Ovary (tissue), 9 donors: Measurements from ENCODE around the gene LAT. TPM values are rescaled to one million over a fixed set of nuclear protein-coding genes. Genes with fewer than 3 reads are reported as not detected.
"Not testable (repeated sequence)": the region's sequence is repeated elsewhere in the genome, so short reads cannot be mapped to it uniquely, and the experiment has no call there.

ENCODE experiments used
- DNase-seq, 5 donors: peaks; one replicate each; pipeline ENCODE4 v3.0.0-alpha.2; 2019 to 2020
- H3K27ac ChIP-seq, 2 donors: fragments of 200-600 bp; one replicate each; pipeline versions ENCODE4 v1.5.1 to v1.8.0; 2019 to 2022
- H3K27me3 ChIP-seq: fragments of 200-600 bp; one replicate; pipeline ENCODE4 v1.8.0; 2022
- H3K36me3 ChIP-seq: fragments of 200-600 bp; sonication (generic); one replicate; pipeline ENCODE4 v1.5.1; 2019
- H3K4me1 ChIP-seq: one replicate; pipeline ENCODE4 v1.8.1; 2013; ENCODE audit warnings: mild to moderate bottlenecking, moderate library complexity; ENCODE audit not compliant: insufficient read depth
- H3K4me3 ChIP-seq: fragments of 200-600 bp; sonication (generic); one replicate; pipeline ENCODE4 v1.5.1; 2017
- H3K9me3 ChIP-seq, 2 donors: fragments of 200-600 bp in 1 of 2; sonication (generic) in 1 of 2; one replicate each; pipeline versions ENCODE4 v1.5.1 to v1.8.1; 2013 to 2019; ENCODE audit warnings: mild to moderate bottlenecking in 1 of 2, moderate library complexity in 1 of 2
- EP300 ChIP-seq: sonication (generic); formaldehyde crosslinking; IDR thresholded peaks from one replicate; pipeline ENCODE4 v1.6.1; 2017; ENCODE audit warnings: antibody characterized with exemption
- POLR2A ChIP-seq: fragments of 450-650 bp; IDR thresholded peaks from one replicate; pipeline ENCODE4 v1.6.1; 2017; ENCODE audit warnings: antibody characterized with exemption, mild to moderate bottlenecking, moderate library complexity
- WGBS, 3 donors: extraction: QIAGEN DNeasy Blood & Tissue Kit in 1 of 3; methylation state at CpG; one replicate each; pipeline versions ENCODE4 v1.1.5 to v1.1.7; 2013 to 2017; 5-methylcytosine and 5-hydroxymethylcytosine counted together
- intact Hi-C, 4 donors: fragments of 100-400 bp; cut with DNase I; formaldehyde crosslinking; loops; one replicate each; pipeline versions ENCODE4 v1.11.0 to v1.15.1; 2022 to 2023
- polyA plus RNA-seq, 2 donors: library from polyadenylated mRNA; stranded (reverse); fragments of 200-250 nt in 1 of 2; fragments of 350-450 nt in 1 of 2; fragmentation: Illumina TruSeq in 1 of 2; extraction: RNeasy Lipid Tissue Mini Kit (QIAGEN cat#74804) in 1 of 2; gene quantifications; one replicate each; pipeline ENCODE4 v1.2.3, GENCODE V29; 2013 to 2014
- total RNA-seq, 7 donors: library from RNA; depleted of rRNA in 2 of 7; stranded (reverse); fragments of >200 nt in 2 of 7; fragmentation: NEBNext Ultra II Directional in 3 of 7; extraction: Animal tissue kit (Norgen Biotek cat#: 25700) in 3 of 7; gene quantifications; one replicate each; pipeline versions ENCODE4 v1.1.0 to v1.2.4, GENCODE V29; 2016 to 2023
- TF ChIP-seq, protein P1 (sequence below), 3 donors: fragments of 450-650 bp in 2 of 3; fragments of 200-600 bp in 1 of 3; IDR thresholded peaks; one replicate each; pipeline versions ENCODE4 v1.5.1 to v1.8.0; 2016 to 2022; ENCODE audit warnings: antibody characterized with exemption in 3 of 3, mild to moderate bottlenecking in 1 of 3
- donor health status: DM: no; HTN: no; CAD: no; lungs with moderate emphysema.
- donor health status: DM: no; HTN: no; CAD: no.
- donor health status: Bipolar disorder and iron deficiency.
- donor health status: DM: yes; HTN: yes; CAD: no.
- donor health status: DM: no; HTN: no; CAD: no.
- donor health status: DM: yes; HTN: yes; CAD: no.

The LAT gene
- total and polyA plus RNA-seq, 9 donors = 1.0 to 6.0 (median 4.6) TPM

DNA sequence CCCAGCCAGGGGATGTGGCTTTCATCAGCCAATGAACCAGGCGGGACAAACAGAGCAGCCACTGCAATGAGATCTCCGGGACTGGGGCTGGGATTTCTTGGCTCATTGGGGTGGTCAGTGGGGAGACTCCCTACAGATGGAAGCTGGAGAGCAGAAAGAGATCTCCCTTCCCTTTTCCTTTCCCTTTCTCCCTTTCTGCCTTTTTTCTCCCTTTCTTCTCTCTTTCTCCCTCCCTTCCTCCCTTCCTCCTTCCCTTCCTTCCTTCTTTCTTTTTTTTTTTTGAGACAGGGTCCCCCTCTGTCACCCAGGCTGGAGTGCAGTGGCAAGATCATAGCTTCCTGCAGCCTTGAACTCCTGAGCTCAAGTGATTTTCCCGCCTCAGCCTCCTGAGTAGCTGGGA is 14.0 kb downstream of the LAT start:
- 60 to 64% (median 63%) methylated on average over 3 of the region's 3 CpGs for WGBS, 3 donors
- Histone ChIP-seq H3K4me1 (no peaks in the 10 kb centered on the region), H3K4me3 (no peak overlapping the region), H3K27ac (no peak overlapping the region), H3K9me3 (no peaks in the 10 kb centered on the region), H3K36me3 (no peaks in the 10 kb centered on the region), H3K27me3 (no peaks in the 10 kb centered on the region)
- DNase-seq = no peak
- TF ChIP-seq, protein P1, sequence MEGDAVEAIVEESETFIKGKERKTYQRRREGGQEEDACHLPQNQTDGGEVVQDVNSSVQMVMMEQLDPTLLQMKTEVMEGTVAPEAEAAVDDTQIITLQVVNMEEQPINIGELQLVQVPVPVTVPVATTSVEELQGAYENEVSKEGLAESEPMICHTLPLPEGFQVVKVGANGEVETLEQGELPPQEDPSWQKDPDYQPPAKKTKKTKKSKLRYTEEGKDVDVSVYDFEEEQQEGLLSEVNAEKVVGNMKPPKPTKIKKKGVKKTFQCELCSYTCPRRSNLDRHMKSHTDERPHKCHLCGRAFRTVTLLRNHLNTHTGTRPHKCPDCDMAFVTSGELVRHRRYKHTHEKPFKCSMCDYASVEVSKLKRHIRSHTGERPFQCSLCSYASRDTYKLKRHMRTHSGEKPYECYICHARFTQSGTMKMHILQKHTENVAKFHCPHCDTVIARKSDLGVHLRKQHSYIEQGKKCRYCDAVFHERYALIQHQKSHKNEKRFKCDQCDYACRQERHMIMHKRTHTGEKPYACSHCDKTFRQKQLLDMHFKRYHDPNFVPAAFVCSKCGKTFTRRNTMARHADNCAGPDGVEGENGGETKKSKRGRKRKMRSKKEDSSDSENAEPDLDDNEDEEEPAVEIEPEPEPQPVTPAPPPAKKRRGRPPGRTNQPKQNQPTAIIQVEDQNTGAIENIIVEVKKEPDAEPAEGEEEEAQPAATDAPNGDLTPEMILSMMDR (IDR thresholded peaks at IDR 0.05) = no peak
- intact Hi-C loops = no loop called here

DNA sequence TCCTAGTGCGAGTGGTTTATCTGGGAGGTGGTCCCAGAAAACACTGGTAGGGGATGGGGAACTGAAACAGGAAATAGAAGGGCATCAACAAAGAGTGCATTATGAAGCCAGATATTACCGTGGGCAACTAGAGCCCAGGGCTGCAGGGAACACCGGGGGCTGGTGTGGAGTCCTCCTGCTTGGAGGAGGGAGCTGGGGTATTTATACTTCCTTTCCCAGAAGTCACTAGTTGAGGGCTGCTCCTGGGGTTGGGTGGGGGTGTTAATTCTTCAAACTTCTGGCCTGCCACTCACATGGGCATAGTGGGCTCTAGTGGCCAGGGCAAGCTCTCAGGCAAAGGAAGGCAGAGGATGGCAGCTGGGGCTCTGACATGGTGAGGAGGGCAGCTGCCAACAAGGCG is 14.7 kb downstream of the LAT start:
- WGBS, 3 donors = 65 to 71% (median 70%) methylated on average over 4 of the region's 4 CpGs
- Histone ChIP-seq H3K4me3 (no peak overlapping the region), H3K4me1 (no peaks in the 10 kb centered on the region), H3K27me3 (no peaks in the 10 kb centered on the region), H3K9me3 (no peaks in the 10 kb centered on the region), H3K27ac (no peak overlapping the region), H3K36me3 (no peaks in the 10 kb centered on the region)
- intact Hi-C loops = no loop called here
- TF ChIP-seq EP300 (no peak), POLR2A (no peak)
- TF ChIP-seq, protein P1 (IDR thresholded peaks at IDR 0.05) = no peak
- DNase-seq = no peak

DNA sequence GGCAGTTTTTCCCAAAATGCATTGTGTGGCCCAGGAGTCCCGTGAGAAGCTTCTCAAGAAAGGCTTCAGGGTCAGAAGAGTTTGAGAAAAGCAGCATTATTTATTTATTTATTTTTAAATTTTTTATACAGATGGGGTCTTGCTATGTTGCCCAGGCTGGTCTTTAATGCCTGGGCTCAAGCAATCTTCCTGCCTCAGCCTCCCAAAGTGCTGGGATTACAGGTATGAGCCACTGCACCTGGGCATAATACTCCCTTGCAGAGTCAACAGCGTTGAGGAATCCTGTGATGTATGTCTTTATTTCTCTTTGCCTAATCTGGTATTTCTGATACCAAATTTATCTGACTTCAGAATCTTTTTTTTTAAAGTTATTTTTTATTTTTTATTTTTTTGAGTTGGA is 15.2 kb downstream of the LAT start:
- intact Hi-C loops = loop anchor here in 1 of 4 donors (10.0 kb wide), 1 partner anchor 745 kb away; the partner anchor contains the start of gene C16orf54
- WGBS, 3 donors = 74 to 85% (median 75%) methylated on average over 2 of the region's 2 CpGs
- Histone ChIP-seq H3K27ac (no peak overlapping the region), H3K9me3 (no peaks in the 10 kb centered on the region), H3K4me3 (no peak overlapping the region), H3K36me3 (no peaks in the 10 kb centered on the region), H3K4me1 (no peaks in the 10 kb centered on the region), H3K27me3 (no peaks in the 10 kb centered on the region)
- TF ChIP-seq EP300 = no peak
- TF ChIP-seq, protein P1 (IDR thresholded peaks at IDR 0.05) = no peak
- no peak for TF ChIP-seq POLR2A
- DNase-seq = no peak

DNA sequence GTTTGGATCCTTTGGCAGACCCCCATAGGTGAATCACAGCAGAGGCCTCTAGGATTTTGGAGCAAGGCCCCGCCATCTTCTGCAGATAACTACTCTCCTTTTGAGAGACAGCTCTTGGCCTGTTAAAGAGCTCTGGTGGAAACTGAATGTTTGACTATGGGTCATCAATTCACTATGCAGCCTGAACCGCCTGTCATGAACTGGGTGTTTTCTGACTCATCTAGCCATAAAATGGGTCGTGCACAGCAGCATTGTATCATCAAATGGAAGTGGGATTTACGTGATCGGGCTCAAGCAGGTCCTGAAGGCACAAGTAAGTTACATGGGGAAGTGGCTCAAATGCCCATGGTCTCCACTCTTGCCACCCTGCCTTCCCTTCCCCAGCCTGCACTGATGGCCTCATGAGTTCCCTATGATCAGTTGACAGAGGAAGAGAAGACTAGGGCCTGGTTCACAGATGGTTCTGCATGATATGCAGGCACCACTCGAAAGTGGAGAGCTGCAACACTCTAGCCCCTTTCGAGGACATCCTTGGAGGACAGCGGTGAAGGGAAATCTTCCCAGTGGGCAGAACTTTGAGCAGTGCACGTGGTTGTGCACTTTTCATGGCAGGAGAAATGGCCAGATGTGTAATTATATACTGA is 19.8 kb downstream of the LAT start:
- intact Hi-C loops = loop anchor here in 1 of 4 donors (10.0 kb wide), 1 partner anchor 740 kb away; the partner anchor contains the start of gene C16orf54
- H3K36me3 ChIP-seq, H3K4me1 ChIP-seq, H3K4me3 ChIP-seq, H3K9me3 ChIP-seq, H3K27me3 ChIP-seq, DNase-seq, H3K27ac ChIP-seq: not testable (repeated sequence)
- 71 to 78% (median 75%) methylated on average over 9 of the region's 9 CpGs for WGBS, 3 donors

DNA sequence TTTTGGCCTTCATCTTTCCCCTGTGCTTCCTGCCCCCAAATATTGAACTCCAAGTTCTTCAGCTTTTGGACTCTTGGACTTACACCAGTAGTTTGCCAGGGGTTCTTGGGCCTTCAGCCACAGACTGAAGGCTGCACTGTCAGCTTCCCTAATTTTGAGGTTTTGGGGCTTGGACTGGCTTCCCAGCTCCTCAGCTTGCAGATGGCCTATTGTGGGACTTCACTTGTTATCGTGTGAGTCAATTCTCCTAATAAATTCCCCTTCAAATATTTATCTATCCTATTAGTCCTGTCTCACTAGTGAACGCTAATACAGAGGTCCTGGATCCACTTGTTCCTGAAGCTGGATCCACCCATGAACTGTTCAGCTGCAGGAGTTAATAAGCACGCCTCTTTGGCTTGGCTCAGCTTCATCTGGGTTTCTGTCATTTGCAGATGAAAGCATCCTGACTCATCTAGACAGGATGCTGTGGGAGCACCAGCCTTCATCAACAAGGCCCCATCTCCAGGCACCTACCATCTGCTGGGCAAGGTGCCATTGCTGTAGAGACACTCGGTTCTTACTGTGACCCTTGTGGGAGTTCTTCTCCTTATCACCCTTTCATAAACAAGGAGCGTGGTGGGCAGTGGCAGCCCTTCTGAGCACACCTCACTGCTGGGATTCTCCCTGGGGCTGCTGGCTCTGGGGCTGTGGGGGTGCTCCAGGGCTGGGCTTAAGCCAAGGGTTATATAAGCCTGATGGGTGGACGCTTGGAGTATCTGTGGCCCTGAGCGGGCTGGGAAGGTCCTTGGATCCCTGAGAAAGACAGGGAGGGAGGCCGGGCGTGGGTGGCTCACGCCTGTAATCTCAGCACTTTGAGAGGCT is 23.1 kb downstream of the LAT start:
- no peaks in the 10 kb centered on the region for H3K9me3 ChIP-seq
- no peak for DNase-seq
- H3K27ac ChIP-seq = no peak overlapping the region
- H3K27me3 ChIP-seq = no peaks in the 10 kb centered on the region
- intact Hi-C loops = loop anchor here in 1 of 4 donors (10.0 kb wide), 1 partner anchor 737 kb away; the partner anchor contains the start of gene C16orf54
- no peaks in the 10 kb centered on the region for H3K36me3 ChIP-seq
- WGBS, 3 donors = 33 to 48% (median 43%) methylated on average over 9 to 10 of the region's 10 CpGs
- H3K4me3 ChIP-seq = no peak overlapping the region
- TF ChIP-seq, protein P1 (IDR thresholded peaks at IDR 0.05) = no peak
- TF ChIP-seq EP300 (no peak), POLR2A (no peak)
- H3K4me1 ChIP-seq = no peaks in the 10 kb centered on the region
